HG03139 (cell line): Measurements from ENCODE around the gene CDK6.

ENCODE experiments used
- ATAC-seq: cut with Tn5 transposase; IDR thresholded peaks from one replicate; pipeline ENCODE4 v1.9.1; 2021; ENCODE audit not compliant: unreplicated experiment

Gene CDK6

GRCh38 chr7:92847305-92847704 lies 10.9 kb upstream of the CDK6 start:
- ATAC-seq: no peak

GRCh38 chr7:92845736-92846135 lies 9.4 kb upstream of the CDK6 start:
- no peak for ATAC-seq

- no peak for ATAC-seq
These were observed 7.4 kb upstream of the CDK6 start for GRCh38 chr7:92843781-92844180.

- no peak for ATAC-seq
These were observed 6.8 kb upstream of the CDK6 start for GRCh38 chr7:92843034-92843760.

GRCh38 chr7:92841192-92841591 lies 4.8 kb upstream of the CDK6 start:
- ATAC-seq: no peak

- ATAC-seq: no peak
These were observed 3.9 kb upstream of the CDK6 start for GRCh38 chr7:92840316-92840715.

- ATAC-seq: no peak
These were observed 3.5 kb upstream of the CDK6 start for GRCh38 chr7:92839901-92840300.

GRCh38 chr7:92838934-92839333 lies 2.6 kb upstream of the CDK6 start:
- no peak for ATAC-seq

- no peak for ATAC-seq
These were observed 802 bp upstream of the CDK6 start for GRCh38 chr7:92837000-92837749.

GRCh38 chr7:92835851-92836488 lies 403 bp downstream of the CDK6 start:
- ATAC-seq: no peak

GRCh38 chr7:92835261-92835850 lies 1.0 kb downstream of the CDK6 start:
- ATAC-seq: no peak

- no peak for ATAC-seq
These were observed 1.7 kb downstream of the CDK6 start for GRCh38 chr7:92834507-92835260.

GRCh38 chr7:92833766-92834506 lies 2.4 kb downstream of the CDK6 start:
- peak; percentile 39 for ATAC-seq

- peak; percentile 50 for ATAC-seq
These were observed 3.2 kb downstream of the CDK6 start for GRCh38 chr7:92833024-92833765.

GRCh38 chr7:92832534-92833023 lies 3.8 kb downstream of the CDK6 start:
- ATAC-seq: no peak

- no peak for ATAC-seq
These were observed 4.4 kb downstream of the CDK6 start for GRCh38 chr7:92831716-92832533.

- ATAC-seq: no peak
These were observed 5.8 kb downstream of the CDK6 start for GRCh38 chr7:92830532-92831110.

- no peak for ATAC-seq
These were observed 6.3 kb downstream of the CDK6 start for GRCh38 chr7:92830027-92830426.
